GM19099 (cell line): ENCODE measurements around the gene MORN1.

ENCODE experiments used
- POLR2A ChIP-seq: IDR thresholded peaks from 3 replicates; pipeline ENCODE4 v1.6.1; 2011; ENCODE audit warnings: low read depth; ENCODE audit not compliant: insufficient read length; ENCODE audit errors: extremely low read depth

MORN1 gene

GRCh38 chr1:2412773-2413494, 21.6 kb upstream of the MORN1 start:
- peak; percentile 68 for TF ChIP-seq POLR2A

- peak; percentile 72 for TF ChIP-seq POLR2A
Measured at GRCh38 chr1:2412395-2412772, 21.0 kb upstream of the MORN1 start, which contains the start of gene PEX10. Gene PEX10 (minus strand): TSS chr1:2412564. CDS start chr1:2412502, 62 bp downstream.

- TF ChIP-seq POLR2A, result no peak
Measured at GRCh38 chr1:2411801-2412394, 20.5 kb upstream of the MORN1 start.

- no peak for TF ChIP-seq POLR2A
Measured at GRCh38 chr1:2409745-2410144, 18.4 kb upstream of the MORN1 start.

- TF ChIP-seq POLR2A, result no peak
Measured at GRCh38 chr1:2408859-2409276, 17.5 kb upstream of the MORN1 start.

- no peak for TF ChIP-seq POLR2A
Measured at GRCh38 chr1:2408456-2408855, 17.1 kb upstream of the MORN1 start.

- no peak for TF ChIP-seq POLR2A
Measured at GRCh38 chr1:2407991-2408275, 16.6 kb upstream of the MORN1 start.

GRCh38 chr1:2407166-2407990, 16.0 kb upstream of the MORN1 start:
- TF ChIP-seq POLR2A, result no peak

GRCh38 chr1:2406451-2407041, 15.2 kb upstream of the MORN1 start:
- TF ChIP-seq POLR2A, result no peak

GRCh38 chr1:2405588-2406295, 14.4 kb upstream of the MORN1 start:
- TF ChIP-seq POLR2A, result no peak

- TF ChIP-seq POLR2A, result no peak
Measured at GRCh38 chr1:2404890-2405511, 13.6 kb upstream of the MORN1 start.

GRCh38 chr1:2404142-2404889, 13.0 kb upstream of the MORN1 start:
- TF ChIP-seq POLR2A, result no peak

GRCh38 chr1:2403273-2403672, 11.9 kb upstream of the MORN1 start:
- TF ChIP-seq POLR2A, result no peak

- TF ChIP-seq POLR2A, result no peak
Measured at GRCh38 chr1:2402420-2402819, 11.1 kb upstream of the MORN1 start.
